Mesenchymal stem cell (in vitro differentiated cells and primary cell): ENCODE results near the gene KRT6B.
A peak's percentile ranks its signal among the peaks of the same experiment; 100 is the strongest.

Source experiments
- DNase-seq: peaks from one replicate; pipeline ENCODE4 v3.0.0-alpha.2; 2013
- H2AFZ ChIP-seq: one replicate; pipeline ENCODE4 v1.6.1; 2013; ENCODE audit warnings: low read depth, mild to moderate bottlenecking, control low read depth, inconsistent platforms, low read length, moderate library complexity
- H2AK5ac ChIP-seq: 2 replicates; pipeline ENCODE4 v1.6.1; 2013; ENCODE audit warnings: low read length, moderate library complexity, mild to moderate bottlenecking, inconsistent platforms; ENCODE audit not compliant: severe bottlenecking
- H2BK120ac ChIP-seq: one replicate; pipeline ENCODE4 v1.6.1; 2013; ENCODE audit warnings: low read depth, mild to moderate bottlenecking, inconsistent platforms, low read length, moderate library complexity
- H2BK12ac ChIP-seq, 2 experiments: one replicate each; pipeline ENCODE4 v1.6.1; 2013; ENCODE audit warnings: inconsistent platforms in 2 of 2, low read length in 2 of 2, mild to moderate bottlenecking in 2 of 2, moderate library complexity in 2 of 2, control low read depth in 1 of 2
- H2BK15ac ChIP-seq: one replicate; pipeline ENCODE4 v1.6.1; 2013; ENCODE audit warnings: mild to moderate bottlenecking, low read depth, inconsistent platforms; ENCODE audit not compliant: poor library complexity, severe bottlenecking
- H2BK5ac ChIP-seq: 2 replicates; pipeline ENCODE4 v1.6.1; 2013; ENCODE audit warnings: low read depth, mild to moderate bottlenecking, low read length, control low read depth, inconsistent platforms; ENCODE audit not compliant: poor library complexity, severe bottlenecking
- H3K14ac ChIP-seq, 2 experiments: one replicate each; pipeline ENCODE4 v1.6.1; 2013; ENCODE audit warnings: inconsistent platforms in 2 of 2, low read length in 2 of 2, control low read depth in 1 of 2, mild to moderate bottlenecking in 1 of 2, moderate library complexity in 1 of 2
- H3K18ac ChIP-seq, 2 experiments: one replicate each; pipeline ENCODE4 v1.6.1; 2013; ENCODE audit warnings: inconsistent platforms in 2 of 2, low read length in 2 of 2, control low read depth in 1 of 2, low read depth in 1 of 2, mild to moderate bottlenecking in 1 of 2
- H3K23ac ChIP-seq, 2 experiments: one replicate each; pipeline ENCODE4 v1.6.1; 2013; ENCODE audit warnings: inconsistent platforms in 2 of 2, low read length in 2 of 2, mild to moderate bottlenecking in 2 of 2, moderate library complexity in 2 of 2, control low read depth in 1 of 2
- H3K27ac ChIP-seq: 2 replicates; pipeline ENCODE4 v1.5.1; 2013; ENCODE audit warnings: mild to moderate bottlenecking, moderate library complexity, low read length, control low read depth, inconsistent platforms; ENCODE audit not compliant: poor library complexity, severe bottlenecking
- H3K27me3 ChIP-seq, 2 experiments: 2 replicates each; pipeline versions ENCODE4 v1.6.1 to v1.7.0; 2013; ENCODE audit warnings: low read length in 2 of 2, mild to moderate bottlenecking in 2 of 2, moderate library complexity in 2 of 2, control low read depth in 1 of 2, inconsistent platforms in 1 of 2; ENCODE audit not compliant: control insufficient read depth in 1 of 2, insufficient read depth in 1 of 2
- H3K36me3 ChIP-seq, 2 experiments: 2 replicates each; pipeline versions ENCODE4 v1.6.1 to v1.7.0; 2013; ENCODE audit warnings: low read length in 2 of 2, control low read depth in 1 of 2, inconsistent platforms in 1 of 2, low read depth in 1 of 2, mild to moderate bottlenecking in 1 of 2; ENCODE audit not compliant: insufficient read depth in 2 of 2, control insufficient read depth in 1 of 2
- H3K4ac ChIP-seq, 2 experiments: one replicate each; pipeline ENCODE4 v1.6.1; 2013; ENCODE audit warnings: inconsistent platforms in 2 of 2, low read length in 2 of 2, mild to moderate bottlenecking in 2 of 2, moderate library complexity in 2 of 2, control low read depth in 1 of 2, low read depth in 1 of 2
- H3K4me1 ChIP-seq: 2 replicates; pipeline ENCODE4 v1.6.1; 2013; ENCODE audit warnings: low read depth, low read length, control low read depth; ENCODE audit not compliant: control insufficient read depth, insufficient read depth
- H3K4me2 ChIP-seq: 2 replicates; pipeline ENCODE4 v1.6.1; 2013; ENCODE audit warnings: low read length, mild to moderate bottlenecking, inconsistent platforms; ENCODE audit not compliant: poor library complexity, severe bottlenecking
- H3K4me3 ChIP-seq, 2 experiments: 2 replicates each; pipeline versions ENCODE4 v1.5.1 to v1.7.0; 2013; ENCODE audit warnings: low read length in 2 of 2, mild to moderate bottlenecking in 2 of 2, control low read depth in 1 of 2, low read depth in 1 of 2; ENCODE audit not compliant: insufficient read depth in 1 of 2
- H3K79me1 ChIP-seq: replicated peaks from 2 replicates; pipeline ENCODE4 v1.6.1; 2013; ENCODE audit warnings: mild to moderate bottlenecking, control low read depth, low read length, inconsistent platforms; ENCODE audit not compliant: poor library complexity, severe bottlenecking
- H3K9ac ChIP-seq: 2 replicates; pipeline ENCODE4 v1.7.0; 2013; ENCODE audit warnings: mild to moderate bottlenecking, low read length, moderate library complexity
- H3K9me3 ChIP-seq: 2 replicates; pipeline ENCODE4 v1.7.0; 2013; ENCODE audit warnings: mild to moderate bottlenecking, low read length; ENCODE audit not compliant: control insufficient read depth
- H4K8ac ChIP-seq: one replicate; pipeline ENCODE4 v1.6.1; 2013; ENCODE audit warnings: inconsistent platforms, mild to moderate bottlenecking, low read length, moderate library complexity
- H4K91ac ChIP-seq: one replicate; pipeline ENCODE4 v1.6.1; 2013; ENCODE audit warnings: mild to moderate bottlenecking, low read length, inconsistent platforms
- WGBS: methylation state at CpG from one replicate; pipeline ENCODE4 v1.1.7; 2013; ENCODE audit warnings: mixed read lengths; 5-methylcytosine and 5-hydroxymethylcytosine counted together

The KRT6B gene

GRCh38 chr12:52400906-52401305 lies 51.0 kb downstream of the KRT6B start:
- H3K9ac ChIP-seq: no peak overlapping the region

GRCh38 chr12:52399756-52400155 lies 52.2 kb downstream of the KRT6B start:
- H2AFZ ChIP-seq: no peak overlapping the region

More at GRCh38 chr12:52400906-52401305, 51.0 kb downstream of the KRT6B start:
- H2BK15ac ChIP-seq: no peak overlapping the region
- no peak overlapping the region for H4K8ac ChIP-seq
- H3K18ac ChIP-seq: no peak overlapping the region
- no peak overlapping the region for H3K4me2 ChIP-seq
- no peak overlapping the region for H3K23ac ChIP-seq
- no peak overlapping the region for H2AFZ ChIP-seq
- H2BK5ac ChIP-seq: no peak overlapping the region
- H2BK12ac ChIP-seq: no peak overlapping the region
- DNase-seq: no peak
- H2AK5ac ChIP-seq: no peak overlapping the region
- no peak overlapping the region for H3K4me3 ChIP-seq
- H3K9me3 ChIP-seq: no peaks in the 10 kb centered on the region
- H3K27ac ChIP-seq: no peak overlapping the region
- no peaks in the 10 kb centered on the region for H3K4me1 ChIP-seq
- H3K4ac ChIP-seq: no peak overlapping the region
- H3K27me3 ChIP-seq: peaks cover 68 to 91% of the 10 kb centered on the region in 2 experiments
- H3K14ac ChIP-seq: no peak overlapping the region
- H2BK120ac ChIP-seq: no peak overlapping the region
- H3K79me1 ChIP-seq: no peaks in the 10 kb centered on the region
- WGBS: 81% methylated on average over 9 of the region's 9 CpGs
- no peaks in the 10 kb centered on the region for H3K36me3 ChIP-seq
- no peak overlapping the region for H4K91ac ChIP-seq

GRCh38 chr12:52398176-52398575 lies 53.8 kb downstream of the KRT6B start:
- no peak overlapping the region for H3K4me2 ChIP-seq
- H2BK120ac ChIP-seq: no peak overlapping the region
- no peak overlapping the region for H3K14ac ChIP-seq
- no peak overlapping the region for H3K9ac ChIP-seq
- no peaks in the 10 kb centered on the region for H3K79me1 ChIP-seq
- H3K18ac ChIP-seq: no peak overlapping the region
- H2BK12ac ChIP-seq: no peak overlapping the region
- no peak overlapping the region for H2BK15ac ChIP-seq
- no peak overlapping the region for H3K4me3 ChIP-seq
- 68% methylated on average over 1 of the region's 1 CpG for WGBS
- peaks cover 72 to 94% of the 10 kb centered on the region in 2 experiments for H3K27me3 ChIP-seq
- no peak overlapping the region for H3K4ac ChIP-seq
- H2BK5ac ChIP-seq: no peak overlapping the region
- no peaks in the 10 kb centered on the region for H3K9me3 ChIP-seq
- no peaks in the 10 kb centered on the region for H3K4me1 ChIP-seq
- no peak overlapping the region for H4K8ac ChIP-seq
- no peaks in the 10 kb centered on the region for H3K36me3 ChIP-seq
- H2AFZ ChIP-seq: no peak overlapping the region
- H2AK5ac ChIP-seq: no peak overlapping the region
- H3K27ac ChIP-seq: no peak overlapping the region
- no peak for DNase-seq
- H4K91ac ChIP-seq: no peak overlapping the region
- H3K23ac ChIP-seq: no peak overlapping the region

More at GRCh38 chr12:52399756-52400155, 52.2 kb downstream of the KRT6B start:
- Histone ChIP-seq H3K23ac (no peak overlapping the region), H2BK120ac (no peak overlapping the region), H3K4ac (no peak overlapping the region), H3K36me3 (no peaks in the 10 kb centered on the region), H2BK15ac (no peak overlapping the region), H4K8ac (no peak overlapping the region), H3K79me1 (no peaks in the 10 kb centered on the region), H3K27ac (no peak overlapping the region), H3K14ac (no peak overlapping the region), H3K4me2 (no peak overlapping the region), H3K18ac (no peak overlapping the region), H3K9me3 (no peaks in the 10 kb centered on the region), H2BK5ac (no peak overlapping the region), H2AK5ac (no peak overlapping the region), H3K9ac (no peak overlapping the region), H3K4me3 (no peak overlapping the region), H4K91ac (no peak overlapping the region), H2BK12ac (no peak overlapping the region), H3K27me3 (peaks cover 71 to 92% of the 10 kb centered on the region in 2 experiments), H3K4me1 (no peaks in the 10 kb centered on the region)
- DNase-seq: no peak
- WGBS: 91% methylated on average over 16 of the region's 16 CpGs

- no peak overlapping the region for H2BK120ac ChIP-seq
- no peak overlapping the region for H2BK5ac ChIP-seq
- H2BK12ac ChIP-seq: no peak overlapping the region
- H3K36me3 ChIP-seq: no peaks in the 10 kb centered on the region
- H3K4me2 ChIP-seq: no peak overlapping the region
- DNase-seq: no peak
- H3K18ac ChIP-seq: no peak overlapping the region
- H4K91ac ChIP-seq: no peak overlapping the region
- no peak overlapping the region for H3K23ac ChIP-seq
- no peaks in the 10 kb centered on the region for H3K79me1 ChIP-seq
- H4K8ac ChIP-seq: no peak overlapping the region
- H2AK5ac ChIP-seq: no peak overlapping the region
- H3K9me3 ChIP-seq: no peaks in the 10 kb centered on the region
- no peak overlapping the region for H3K9ac ChIP-seq
- H3K14ac ChIP-seq: peak overlapping the region in 1 of 2 experiments; percentile 64
- H2AFZ ChIP-seq: no peak overlapping the region
- H2BK15ac ChIP-seq: no peak overlapping the region
- H3K4me3 ChIP-seq: no peak overlapping the region
- no peak overlapping the region for H3K4ac ChIP-seq
- H3K27me3 ChIP-seq: peaks cover 63 to 86% of the 10 kb centered on the region in 2 experiments
- H3K4me1 ChIP-seq: peaks cover 1% of the 10 kb centered on the region
- H3K27ac ChIP-seq: no peak overlapping the region
- WGBS: 77% methylated on average over 8 of the region's 8 CpGs
Measured at GRCh38 chr12:52396656-52397055, 55.3 kb downstream of the KRT6B start.
